HFFc6 (cell line): ENCODE measurements around the gene CBFB. TPM values are rescaled to one million over a fixed set of nuclear protein-coding genes. Genes with fewer than 3 reads are reported as not detected.
A peak's percentile ranks its signal among the peaks of the same experiment; 100 is the strongest.

Experiments used
- DNase-seq: peaks from one replicate; pipeline ENCODE4 v3.0.0-alpha.2; 2018
- H3K27ac Mint-ChIP-seq: 2 replicates; pipeline ENCODE4 v1.8.0; 2020; ENCODE audit warnings: mild to moderate bottlenecking, mixed read lengths
- H3K27me3 Mint-ChIP-seq: 2 replicates; pipeline ENCODE4 v1.8.0; 2021; ENCODE audit warnings: mild to moderate bottlenecking, moderate library complexity, mixed read lengths; ENCODE audit not compliant: insufficient read depth
- H3K36me3 Mint-ChIP-seq: 2 replicates; pipeline ENCODE4 v1.8.0; 2021; ENCODE audit warnings: low read depth, mixed read lengths
- H3K4me1 Mint-ChIP-seq: 2 replicates; pipeline ENCODE4 v1.8.0; 2020; ENCODE audit warnings: low read depth, mixed read lengths
- H3K4me3 Mint-ChIP-seq: 2 replicates; pipeline ENCODE4 v1.8.0; 2020; ENCODE audit warnings: mild to moderate bottlenecking, moderate library complexity, mixed read lengths
- H3K9me3 Mint-ChIP-seq: 2 replicates; pipeline ENCODE4 v1.8.0; 2020; ENCODE audit warnings: mild to moderate bottlenecking, mixed read lengths
- total RNA-seq, 6 experiments: library from RNA; stranded (reverse); fragmentation: NEBNext Ultra II Directional; extraction: Animal tissue kit (Norgen Biotek cat#: 25700); gene quantifications; 2 replicates in 1 of 6; 3 replicates in 5 of 6; pipeline ENCODE4 v1.2.3, GENCODE V29; 2021
- TF ChIP-seq, protein P1 (sequence below): fragments of 200-600 bp; sonication (generic); IDR thresholded peaks from 2 replicates; pipeline ENCODE4 v1.5.0; 2021; ENCODE audit warnings: antibody characterized with exemption, mild to moderate bottlenecking

Gene CBFB
- total RNA-seq, 6 experiments from 2014 or later: 55.2 to 84.4 (median 69.5) TPM

DNA sequence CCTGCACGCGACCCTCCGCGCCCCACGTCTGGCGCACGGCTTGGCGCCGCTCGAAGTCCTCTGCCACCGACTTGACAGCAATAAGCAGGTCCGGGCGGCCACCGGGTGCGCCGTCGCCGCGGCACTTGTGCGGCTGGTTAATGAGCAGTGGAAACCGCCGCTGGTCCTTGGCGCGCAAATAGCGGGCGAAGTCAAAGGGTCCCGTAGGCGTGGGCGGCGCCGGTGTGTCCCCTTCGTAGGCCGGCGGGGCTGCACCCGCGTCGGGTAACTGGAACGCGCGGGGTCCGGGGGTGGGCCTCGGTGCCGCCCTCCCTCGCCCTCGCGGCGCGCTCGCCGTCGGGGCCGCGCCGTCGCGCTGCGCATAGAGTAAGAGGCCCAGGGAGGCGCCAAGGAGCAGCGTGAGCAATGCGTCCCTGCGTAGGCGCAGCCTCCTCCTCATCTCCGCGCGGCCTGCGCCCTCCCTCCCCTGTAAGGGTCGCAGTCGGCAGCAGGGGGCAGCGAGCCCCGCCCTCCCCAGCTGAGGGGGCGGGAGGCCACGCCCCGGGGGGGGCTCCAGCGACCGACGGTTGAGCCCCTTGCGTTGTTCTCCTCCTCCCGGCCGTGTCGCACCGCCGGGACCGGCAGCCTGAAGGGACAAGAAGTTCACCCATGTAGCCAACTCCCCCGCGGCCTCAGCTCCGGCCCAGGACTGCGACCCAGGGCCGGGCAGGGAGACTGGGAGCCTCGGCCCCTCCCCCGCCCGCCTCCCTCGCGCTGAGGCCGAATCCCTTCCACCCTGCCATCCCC, 121.3 kb downstream of the CBFB start:
- TF ChIP-seq, protein P1, sequence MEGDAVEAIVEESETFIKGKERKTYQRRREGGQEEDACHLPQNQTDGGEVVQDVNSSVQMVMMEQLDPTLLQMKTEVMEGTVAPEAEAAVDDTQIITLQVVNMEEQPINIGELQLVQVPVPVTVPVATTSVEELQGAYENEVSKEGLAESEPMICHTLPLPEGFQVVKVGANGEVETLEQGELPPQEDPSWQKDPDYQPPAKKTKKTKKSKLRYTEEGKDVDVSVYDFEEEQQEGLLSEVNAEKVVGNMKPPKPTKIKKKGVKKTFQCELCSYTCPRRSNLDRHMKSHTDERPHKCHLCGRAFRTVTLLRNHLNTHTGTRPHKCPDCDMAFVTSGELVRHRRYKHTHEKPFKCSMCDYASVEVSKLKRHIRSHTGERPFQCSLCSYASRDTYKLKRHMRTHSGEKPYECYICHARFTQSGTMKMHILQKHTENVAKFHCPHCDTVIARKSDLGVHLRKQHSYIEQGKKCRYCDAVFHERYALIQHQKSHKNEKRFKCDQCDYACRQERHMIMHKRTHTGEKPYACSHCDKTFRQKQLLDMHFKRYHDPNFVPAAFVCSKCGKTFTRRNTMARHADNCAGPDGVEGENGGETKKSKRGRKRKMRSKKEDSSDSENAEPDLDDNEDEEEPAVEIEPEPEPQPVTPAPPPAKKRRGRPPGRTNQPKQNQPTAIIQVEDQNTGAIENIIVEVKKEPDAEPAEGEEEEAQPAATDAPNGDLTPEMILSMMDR: no peak; the same call in 1 of the 2 replicates
- Mint-ChIP-seq H3K36me3 (peaks cover 8% of the 10 kb centered on the region), H3K4me1 (peaks cover 23% of the 10 kb centered on the region), H3K4me3 (peak overlapping the region; percentile 85), H3K9me3 (no peaks in the 10 kb centered on the region), H3K27me3 (peaks cover 5% of the 10 kb centered on the region), H3K27ac (peak overlapping the region; percentile 86; the same call in 1 of the 2 replicates)
- DNase-seq: no peak

Other genes with a start within 250 kb of the CBFB start
- gene TERB1, start 227.6 kb upstream of the CBFB start, total RNA-seq: not detected
- 10 to 100 TPM; 47.3 to 57.5 (median 53.8) TPM for gene NAE1, start 198.2 kb upstream of the CBFB start, total RNA-seq
- gene CA7, start 184.7 kb upstream of the CBFB start, total RNA-seq: not detected
- 10 to 100 TPM; 12.8 to 17.7 (median 16.2) TPM for gene PDP2, start 148.6 kb upstream of the CBFB start, total RNA-seq
- gene CDH16, start 110.3 kb upstream of the CBFB start, total RNA-seq: under 1 TPM in 1 of 6 experiments, not detected in 5; 0.09 TPM
- 1 to 10 TPM in 4 of 6 experiments, under 1 TPM in 2; 0.52 to 2.0 (median 1.5) TPM for gene RRAD, start 103.6 kb upstream of the CBFB start, total RNA-seq
- 100 to 1,000 TPM in 2 of 6 experiments, 10 to 100 TPM in 4; 90.9 to 108 (median 98.6) TPM for gene CIAO2B, start 94.7 kb upstream of the CBFB start, total RNA-seq
- gene CES2, start 93.6 kb upstream of the CBFB start, total RNA-seq: 10 to 100 TPM; 35.1 to 42.3 (median 40.2) TPM
- gene CES3, start 67.9 kb upstream of the CBFB start, total RNA-seq: under 1 TPM in 5 of 6 experiments, not detected in 1; 0.06 to 0.39 (median 0.14) TPM
- 1 to 10 TPM; 1.7 to 3.5 (median 2.3) TPM for gene CES4A, start 40.6 kb upstream of the CBFB start, total RNA-seq
- gene PHAF1, start 80.8 kb downstream of the CBFB start, total RNA-seq: 10 to 100 TPM in 5 of 6 experiments, 1 to 10 TPM in 1; 10.0 to 13.8 (median 11.8) TPM
- 10 to 100 TPM; 45.7 to 55.1 (median 50.1) TPM for gene B3GNT9, start 121.8 kb downstream of the CBFB start, total RNA-seq
- 10 to 100 TPM; 12.8 to 16.8 (median 15.8) TPM for gene TRADD, start 130.8 kb downstream of the CBFB start, total RNA-seq
- 10 to 100 TPM in 1 of 6 experiments, 1 to 10 TPM in 5; 7.2 to 10.8 (median 7.8) TPM for gene FBXL8, start 130.8 kb downstream of the CBFB start, total RNA-seq
- gene HSF4, start 135.6 kb downstream of the CBFB start, total RNA-seq: 1 to 10 TPM; 3.3 to 5.5 (median 4.6) TPM
- gene NOL3, start 141.4 kb downstream of the CBFB start, total RNA-seq: 10 to 100 TPM; 16.1 to 20.1 (median 17.7) TPM
- 10 to 100 TPM in 5 of 6 experiments, 1 to 10 TPM in 1; 9.6 to 13.8 (median 11.6) TPM for gene MATCAP1, start 154.8 kb downstream of the CBFB start, total RNA-seq
- under 1 TPM in 1 of 6 experiments, not detected in 5; 0.18 TPM for gene EXOC3L1, start 161.0 kb downstream of the CBFB start, total RNA-seq
- 10 to 100 TPM; 52.9 to 64.7 (median 61.0) TPM for gene E2F4, start 163.0 kb downstream of the CBFB start, total RNA-seq
- 1 to 10 TPM in 3 of 6 experiments, under 1 TPM in 3; 0.79 to 1.3 (median 1.1) TPM for gene ELMO3, start 170.0 kb downstream of the CBFB start, total RNA-seq
- gene TMEM208, start 198.0 kb downstream of the CBFB start, total RNA-seq: 10 to 100 TPM; 50.9 to 67.8 (median 58.4) TPM
- gene FHOD1, start 218.3 kb downstream of the CBFB start, total RNA-seq: 10 to 100 TPM; 46.3 to 55.9 (median 51.1) TPM
- 1 to 10 TPM; 3.3 to 4.2 (median 3.7) TPM for gene SLC9A5, start 219.8 kb downstream of the CBFB start, total RNA-seq